ENCODE results near the gene KLRC4.

Gene KLRC4, protein sequence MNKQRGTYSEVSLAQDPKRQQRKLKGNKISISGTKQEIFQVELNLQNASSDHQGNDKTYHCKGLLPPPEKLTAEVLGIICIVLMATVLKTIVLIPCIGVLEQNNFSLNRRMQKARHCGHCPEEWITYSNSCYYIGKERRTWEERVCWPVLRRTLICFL

DNA sequence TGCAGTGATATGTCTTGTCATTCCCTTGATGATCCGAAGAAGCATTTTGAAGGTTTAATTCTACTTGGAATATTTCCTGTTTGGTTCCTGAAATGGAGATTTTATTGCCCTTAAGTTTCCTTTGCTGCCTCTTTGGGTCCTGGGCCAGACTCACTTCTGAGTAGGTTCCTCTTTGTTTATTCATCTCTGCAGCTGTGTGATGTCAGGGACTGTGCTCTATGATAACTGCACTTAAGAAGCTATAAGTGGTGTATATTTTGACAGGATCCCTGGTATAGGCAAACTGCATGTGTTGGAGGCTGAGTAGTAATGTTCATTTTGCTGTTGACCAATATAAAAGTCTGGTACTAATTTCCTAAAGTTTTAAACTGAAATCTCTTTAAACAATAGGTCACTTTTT, at the start of gene KLRC4:
TSS of gene KLRC4 (minus strand) at position 366 of the 400 bp plus-strand sequence. CDS start at position 184, 182 bp downstream.
- TF ChIP-seq, protein P1, sequence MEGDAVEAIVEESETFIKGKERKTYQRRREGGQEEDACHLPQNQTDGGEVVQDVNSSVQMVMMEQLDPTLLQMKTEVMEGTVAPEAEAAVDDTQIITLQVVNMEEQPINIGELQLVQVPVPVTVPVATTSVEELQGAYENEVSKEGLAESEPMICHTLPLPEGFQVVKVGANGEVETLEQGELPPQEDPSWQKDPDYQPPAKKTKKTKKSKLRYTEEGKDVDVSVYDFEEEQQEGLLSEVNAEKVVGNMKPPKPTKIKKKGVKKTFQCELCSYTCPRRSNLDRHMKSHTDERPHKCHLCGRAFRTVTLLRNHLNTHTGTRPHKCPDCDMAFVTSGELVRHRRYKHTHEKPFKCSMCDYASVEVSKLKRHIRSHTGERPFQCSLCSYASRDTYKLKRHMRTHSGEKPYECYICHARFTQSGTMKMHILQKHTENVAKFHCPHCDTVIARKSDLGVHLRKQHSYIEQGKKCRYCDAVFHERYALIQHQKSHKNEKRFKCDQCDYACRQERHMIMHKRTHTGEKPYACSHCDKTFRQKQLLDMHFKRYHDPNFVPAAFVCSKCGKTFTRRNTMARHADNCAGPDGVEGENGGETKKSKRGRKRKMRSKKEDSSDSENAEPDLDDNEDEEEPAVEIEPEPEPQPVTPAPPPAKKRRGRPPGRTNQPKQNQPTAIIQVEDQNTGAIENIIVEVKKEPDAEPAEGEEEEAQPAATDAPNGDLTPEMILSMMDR (IDR thresholded peaks at IDR 0.05; ENCODE audit: control insufficient read depth, insufficient read depth, low read depth, low read length, missing control alignments): no peak
- DNase-seq (ENCODE audit: low read depth): no peak
- H3K4me3 ChIP-seq (ENCODE audit: control insufficient read depth, low read depth, low read length): no peak within 1 kb of the TSS

DNA sequence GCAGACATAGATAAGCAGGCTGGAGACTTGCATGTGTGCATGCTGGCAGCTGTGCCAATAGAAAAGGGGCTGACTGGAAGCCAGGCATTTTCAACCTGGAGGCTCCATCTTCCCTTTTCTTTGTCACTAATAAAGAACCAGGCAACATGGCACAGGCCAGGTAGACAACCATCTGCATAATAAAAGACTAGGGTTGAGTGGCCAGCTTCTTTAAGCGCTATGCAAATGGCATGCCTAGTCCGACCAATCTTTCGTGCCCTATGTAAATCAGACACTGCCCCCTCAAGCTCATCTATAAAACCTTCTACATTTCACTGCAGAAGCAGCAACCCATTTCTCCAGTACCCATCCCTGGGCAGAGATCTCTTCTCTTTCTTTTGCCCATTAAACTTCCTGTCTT, 48.2 kb upstream of the KLRC4 start:
- TF ChIP-seq, protein P1 (IDR thresholded peaks at IDR 0.05; ENCODE audit: control insufficient read depth, insufficient read depth, low read depth, low read length, missing control alignments): no peak
- no peak for DNase-seq (ENCODE audit: low read depth)
- no peak overlapping the region for H3K4me3 ChIP-seq (ENCODE audit: control insufficient read depth, low read depth, low read length)

DNA sequence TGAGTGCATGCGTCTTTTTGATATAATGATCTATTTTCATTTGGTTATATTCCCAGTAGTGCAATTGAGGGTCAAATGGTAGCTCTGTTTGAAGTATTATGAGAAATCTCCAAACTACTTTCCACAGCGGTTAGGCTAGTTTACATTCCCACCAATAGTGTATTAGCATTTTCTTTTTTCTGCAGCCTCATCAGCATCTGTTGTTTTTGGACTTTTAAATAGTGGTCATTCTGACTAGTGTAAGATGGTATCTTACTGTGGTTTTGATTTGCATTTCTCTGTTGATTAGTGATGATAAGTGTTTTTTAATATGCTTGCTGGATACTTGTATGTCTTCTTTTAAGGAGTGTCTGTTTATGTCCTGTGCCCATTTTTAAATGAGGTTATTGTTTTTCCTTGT, 47.3 kb upstream of the KLRC4 start:
- no peak for DNase-seq (ENCODE audit: low read depth)
- no peak overlapping the region for H3K4me3 ChIP-seq (ENCODE audit: control insufficient read depth, low read depth, low read length)
- TF ChIP-seq, protein P1 (IDR thresholded peaks at IDR 0.05; ENCODE audit: control insufficient read depth, insufficient read depth, low read depth, low read length, missing control alignments): no peak

DNA sequence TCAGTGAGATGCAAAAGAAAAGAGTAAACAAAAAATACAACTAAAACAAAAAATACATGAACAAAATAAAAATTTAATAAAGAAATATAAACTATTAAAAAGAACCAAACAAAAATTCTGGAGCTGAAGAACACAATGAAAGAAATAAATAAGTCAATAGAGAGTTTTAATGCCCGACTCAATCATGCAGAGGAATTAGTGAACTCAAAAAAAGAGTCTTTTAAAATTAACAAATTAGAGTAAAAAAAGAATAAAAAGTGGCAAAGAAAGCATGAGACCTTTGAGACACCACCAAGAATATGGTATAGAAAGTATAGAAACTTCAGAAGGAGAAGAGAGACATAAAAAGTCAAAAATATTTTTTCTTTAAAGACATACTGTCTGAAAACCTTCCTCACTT, 46.2 kb upstream of the KLRC4 start:
- TF ChIP-seq, protein P1 (IDR thresholded peaks at IDR 0.05; ENCODE audit: control insufficient read depth, insufficient read depth, low read depth, low read length, missing control alignments): no peak
- H3K4me3 ChIP-seq (ENCODE audit: control insufficient read depth, low read depth, low read length): no peak overlapping the region
- DNase-seq (ENCODE audit: low read depth): no peak

DNA sequence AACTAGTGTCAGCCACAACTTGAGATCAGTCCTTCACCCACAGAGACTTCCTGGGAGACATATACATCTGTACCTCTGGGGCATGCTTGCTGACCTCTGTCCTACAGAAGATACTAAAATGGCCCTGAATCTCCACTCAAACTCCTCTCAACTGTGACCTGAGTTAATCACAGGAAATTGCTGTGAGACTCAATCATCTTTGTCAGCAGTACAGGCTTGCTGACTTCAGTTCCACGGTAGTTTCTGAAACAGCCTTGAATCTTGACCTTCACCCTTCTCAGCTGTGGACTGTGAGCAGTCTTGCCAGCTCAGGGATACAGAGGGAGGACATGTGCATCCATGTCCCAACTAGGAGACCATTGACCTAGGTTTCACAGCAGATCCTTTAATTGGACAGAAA, 45.0 kb upstream of the KLRC4 start:
- no peak for DNase-seq (ENCODE audit: low read depth)
- TF ChIP-seq, protein P1 (IDR thresholded peaks at IDR 0.05; ENCODE audit: control insufficient read depth, insufficient read depth, low read depth, low read length, missing control alignments): no peak
- no peak overlapping the region for H3K4me3 ChIP-seq (ENCODE audit: control insufficient read depth, low read depth, low read length)

DNA sequence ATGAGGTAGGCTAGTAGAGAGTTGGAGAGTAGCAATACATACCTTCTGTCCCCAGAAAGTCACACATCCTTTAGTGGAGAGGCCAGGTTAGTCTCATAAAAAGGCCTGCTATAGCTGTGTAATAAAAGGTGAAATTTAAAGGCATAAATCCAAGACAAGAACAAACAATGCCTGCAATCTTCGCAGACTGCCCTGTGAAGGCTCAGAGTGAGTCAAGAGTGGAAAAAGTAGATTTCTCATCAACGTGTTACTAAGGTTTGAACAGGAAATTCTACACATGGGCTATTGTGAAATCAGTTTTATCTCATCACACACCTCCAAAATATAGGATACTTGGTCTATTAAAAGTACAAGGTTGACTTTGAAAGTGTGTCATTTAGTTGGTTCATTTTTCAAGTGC, 43.6 kb upstream of the KLRC4 start, which contains the start of gene KLRC1:
TSS of gene KLRC1 (minus strand) at position 222 of the 400 bp plus-strand sequence. CDS start 2,221 bp downstream, outside the sequence.
- H3K4me3 ChIP-seq (ENCODE audit: control insufficient read depth, low read depth, low read length): no peak within 1 kb of the TSS
- TF ChIP-seq, protein P1 (IDR thresholded peaks at IDR 0.05; ENCODE audit: control insufficient read depth, insufficient read depth, low read depth, low read length, missing control alignments): no peak
- no peak for DNase-seq (ENCODE audit: low read depth)
